Measurements from ENCODE around the gene DENND1A.

GRCh38 chr9:123630233-123630632 lies 299.7 kb downstream of the DENND1A start:
- TF ChIP-seq CTCF (IDR thresholded peaks at IDR 0.05) (no peak), KAT7 (CRISPR knock-in tag; IDR thresholded peaks at IDR 0.05; ENCODE audit: borderline replicate concordance) (no peak), ZNF416 (CRISPR knock-in tag; IDR thresholded peaks at IDR 0.05) (no peak)
